SK-N-DZ (cell line): ENCODE results near the gene WNT6.

Experiments
- DNase-seq: peaks from one replicate; pipeline ENCODE4 v3.0.0-alpha.2; 2015; ENCODE audit warnings: low spot score
- small RNA-seq, 2 experiments: library from RNA; depleted of rRNA; stranded (forward); fragments of <200 nt; gene quantifications; one replicate each; pipeline ENCODE3, GENCODE V24; 2014

WNT6 gene

GRCh38 chr2:218893349-218894150, 33.9 kb downstream of the WNT6 start:
- no peak for DNase-seq

- DNase-seq = no peak
These were observed 34.7 kb downstream of the WNT6 start for GRCh38 chr2:218894151-218894879.

GRCh38 chr2:218894880-218895157, 35.2 kb downstream of the WNT6 start:
- DNase-seq = no peak

- DNase-seq = no peak
These were observed 35.7 kb downstream of the WNT6 start for GRCh38 chr2:218895326-218895725.

- no peak for DNase-seq
These were observed 36.3 kb downstream of the WNT6 start for GRCh38 chr2:218895759-218896500.

GRCh38 chr2:218896501-218897393, 37.1 kb downstream of the WNT6 start:
- peak; percentile 50 for DNase-seq

GRCh38 chr2:218897394-218898108, 37.9 kb downstream of the WNT6 start:
- DNase-seq = no peak

GRCh38 chr2:218898109-218898878, 38.7 kb downstream of the WNT6 start:
- peak; percentile 53 for DNase-seq

- DNase-seq = no peak
These were observed 39.5 kb downstream of the WNT6 start for GRCh38 chr2:218899147-218899546.

GRCh38 chr2:218902427-218902826, 42.8 kb downstream of the WNT6 start:
- DNase-seq = no peak

- DNase-seq = no peak
These were observed 44.6 kb downstream of the WNT6 start for GRCh38 chr2:218904176-218904575.

GRCh38 chr2:218908721-218909619, 49.4 kb downstream of the WNT6 start:
- peak; percentile 96 for DNase-seq

GRCh38 chr2:218910741-218911140, 51.1 kb downstream of the WNT6 start:
- no peak for DNase-seq

- no peak for DNase-seq
These were observed 60.9 kb downstream of the WNT6 start for GRCh38 chr2:218920504-218920903.

Small RNA genes lying within 50 kb of the gene (small RNA-seq; reads per million reads assigned to genes)
- gene RNU6-642P = 0 reads per million in 2 experiments
